Measurements from ENCODE around the gene CLIC3. TPM values are rescaled to one million over a fixed set of nuclear protein-coding genes. Genes with fewer than 3 reads are reported as not detected.

Gene CLIC3
- polyA plus RNA-seq, 2 of the 4 experiments (the other 2 are of a cell fraction), result 0.61 to 6.4 TPM

DNA sequence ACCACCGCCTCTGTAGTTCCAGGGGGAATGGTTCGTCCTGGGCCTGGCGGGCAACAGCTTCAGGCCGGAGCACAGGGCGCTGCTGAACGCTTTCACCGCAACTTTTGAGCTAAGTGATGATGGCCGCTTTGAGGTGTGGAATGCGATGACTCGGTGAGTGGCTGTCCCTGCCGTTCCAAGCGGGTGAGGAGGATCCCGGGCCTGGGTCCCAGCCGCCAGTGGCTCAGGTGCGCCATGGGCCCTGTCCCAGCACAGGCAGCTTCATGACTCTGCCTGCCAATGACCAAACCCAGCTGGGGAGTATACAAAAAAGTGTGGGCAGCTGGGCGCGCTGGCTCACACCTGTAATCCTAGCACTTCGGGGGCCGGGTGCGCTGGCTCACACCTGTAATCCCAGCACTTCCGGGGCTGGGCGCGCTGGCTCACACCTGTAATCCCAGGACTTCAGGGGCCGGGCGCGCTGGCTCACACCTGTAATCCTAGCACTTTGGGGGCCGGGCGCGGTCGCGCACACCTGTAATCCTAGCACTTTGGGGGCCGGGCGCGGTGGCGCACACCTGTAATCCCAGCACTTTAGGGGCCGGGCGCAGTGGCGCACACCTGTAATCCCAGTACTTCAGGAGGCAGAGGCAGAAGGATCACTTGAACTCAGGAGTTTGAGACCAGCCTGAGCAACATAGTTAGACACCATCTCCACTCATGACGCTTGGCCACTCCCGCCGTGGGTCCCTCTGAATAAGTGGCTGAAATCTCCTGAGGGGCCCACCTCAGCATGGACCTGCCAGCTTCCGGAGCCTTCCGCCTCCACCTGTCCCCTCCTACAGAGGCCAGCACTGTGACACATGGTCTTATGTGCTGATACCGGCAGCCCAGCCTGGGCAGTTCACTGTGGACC, 43.2 kb downstream of the CLIC3 start (continued):
- no peak for TF ChIP-seq RFX5 (IDR thresholded peaks at IDR 0.05)

GRCh38 chr9:136952321-136952850, 44.0 kb downstream of the CLIC3 start:
- POLR2A ChIA-PET, result interaction anchor here (0.7 kb wide), 1 partner anchor 224 kb away, joined by 7 read pairs; no protein-coding TSS in a partner anchor
- no peaks in the 10 kb centered on the region for H3K9me3 ChIP-seq
- H3K27ac ChIP-seq, result 0 out of 6 replicates have a peak overlapping the region, but pooled peaks of 1 of the 2 experiments have one; percentile 19
- TF ChIP-seq KDM1A (IDR thresholded peaks at IDR 0.05; ENCODE audit: low read depth) (no peak), JUNB (IDR thresholded peaks at IDR 0.05) (no peak), HES2 (IDR thresholded peaks at IDR 0.05) (no peak), POLR2AphosphoS2 (conservative IDR thresholded peaks at IDR 0.05; ENCODE audit: low read length) (no peak)
- no peak overlapping the region for H3K4me2 ChIP-seq
- CTCF ChIA-PET, result interaction anchor here (0.5 to 11.3 kb wide), 5 partner anchors 21 to 179 kb away, joined by 3 to 282 read pairs (median 4); partner anchors contain the start of genes ABCA2 and FUT7
- ATAC-seq (no peak), FAIRE-seq (no peak), DNase-seq (ENCODE audit: low read depth in 1 of 2, low spot score in 1 of 2) (no peak)
- peaks cover 26% of the 10 kb centered on the region for H3K4me1 ChIP-seq
- no peak overlapping the region for H3K4me3 ChIP-seq
- 66% methylated on average over 5 of the region's 15 CpGs for WGBS (ENCODE audit: missing lambda C conversion rate)

DNA sequence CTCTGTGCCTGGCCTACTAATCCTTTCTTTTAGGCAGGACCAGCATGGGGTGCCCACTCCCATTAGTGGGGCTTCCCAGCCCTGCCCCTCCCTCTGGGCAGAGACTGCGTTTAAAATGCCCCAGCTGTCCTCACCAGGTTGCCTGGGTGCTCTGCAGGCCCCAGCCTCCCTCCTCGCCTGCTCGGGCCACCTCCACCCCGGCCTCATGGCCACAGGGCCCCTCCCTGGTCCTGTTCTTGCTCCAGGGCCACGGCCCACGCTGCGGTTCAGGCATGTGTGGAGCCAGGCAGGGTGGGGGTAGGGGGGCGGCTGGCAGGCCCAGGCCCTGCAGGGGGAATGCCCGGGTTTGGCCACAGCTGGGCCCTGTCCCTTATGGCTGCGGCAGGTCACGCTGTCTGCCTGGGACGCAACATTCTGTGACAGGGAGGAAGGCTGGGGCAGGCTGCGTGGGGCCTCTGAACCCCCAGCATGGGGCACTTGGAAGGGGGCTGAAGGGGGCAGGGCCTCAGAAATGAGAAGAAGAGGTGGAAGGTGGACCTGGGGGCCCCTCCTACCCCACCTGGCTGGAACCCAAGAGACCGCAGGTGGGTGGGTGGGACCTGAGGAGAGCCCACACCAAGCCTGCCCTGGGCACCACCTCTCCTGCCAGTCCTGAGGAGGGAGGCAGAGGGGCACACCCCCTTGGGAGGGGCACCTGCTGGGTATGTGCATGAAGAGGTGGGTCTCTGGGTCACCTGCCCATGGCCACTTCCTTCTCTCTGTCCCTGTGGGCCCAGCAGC, 44.6 kb downstream of the CLIC3 start, which contains the start of gene LCN12:
LCN12 (plus strand) TSS at position 733 of the 780 bp plus-strand sequence. CDS start 55 bp downstream, outside the sequence.
- DNase-seq (ENCODE audit: low read depth in 1 of 2, low spot score in 1 of 2) (no peak), ATAC-seq (no peak), FAIRE-seq (no peak)
- no peak for TF ChIP-seq RCOR1 (IDR thresholded peaks at IDR 0.05; ENCODE audit: low read depth, low read length)
- no peak for TF ChIP-seq SMC3 (IDR thresholded peaks at IDR 0.05)
- H3K9me3 ChIP-seq, result no peaks in the 10 kb centered on the region
- no peak within 1 kb of the TSS for H3K4me2 ChIP-seq
- ChIA-PET POLR2A (interaction anchor here (1.0 kb wide), 1 partner anchor 40 kb away, joined by 4 read pairs; the partner anchor contains the start of gene PAXX), CTCF (interaction anchor here (1.5 to 11.3 kb wide), 2 partner anchors 80 to 116 kb away, joined by 4 to 282 read pairs; partner anchors contain the start of genes ABCA2 and FUT7)
- 86% methylated on average over 7 of the region's 14 CpGs for WGBS (ENCODE audit: missing lambda C conversion rate)
- H3K4me3 ChIP-seq, result no peak within 1 kb of the TSS
- peaks cover 31% of the 10 kb centered on the region for H3K4me1 ChIP-seq
- H3K27ac ChIP-seq, result peak within 1 kb of the TSS in 1 of 2 experiments; percentile 98; a peak in 3 of 6 replicates

DNA sequence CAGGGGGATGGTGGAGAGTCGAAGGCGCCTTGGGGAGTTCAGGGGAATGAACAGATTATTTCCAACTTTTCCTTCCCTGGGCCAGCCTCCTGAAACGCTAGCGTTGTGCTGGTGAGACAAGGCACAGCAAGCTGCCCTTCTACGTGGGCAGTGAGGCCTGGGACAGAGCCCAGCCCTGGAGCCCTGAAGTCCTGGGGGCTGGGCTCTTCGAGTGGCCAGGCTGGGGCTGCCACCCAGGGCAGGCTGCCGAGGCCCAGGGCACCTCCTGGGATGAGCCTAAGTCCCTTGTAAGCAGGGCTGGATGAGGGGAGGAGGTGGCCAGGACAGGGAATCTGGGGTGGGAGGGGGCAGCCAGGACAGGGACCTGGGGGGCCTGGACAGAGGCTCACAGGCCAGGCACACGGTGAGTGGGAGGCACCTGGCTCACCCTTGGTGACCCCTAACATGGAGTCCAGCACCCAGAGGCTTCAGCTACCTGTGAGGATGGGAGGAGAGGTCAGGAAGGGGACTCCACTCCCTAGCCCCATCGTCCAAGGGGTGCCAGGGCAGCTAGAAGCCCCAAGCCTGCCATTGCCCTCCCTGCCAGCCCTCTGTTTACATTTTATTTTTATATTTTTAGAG, 45.6 kb downstream of the CLIC3 start:
- DNase-seq (ENCODE audit: low read depth in 1 of 2, low spot score in 1 of 2) (no peak), FAIRE-seq (no peak), ATAC-seq (peak; percentile 2 to 4; a peak in 4 of 6 replicates)
- 58% methylated on average over 7 of the region's 9 CpGs for WGBS (ENCODE audit: missing lambda C conversion rate)
- TF ChIP-seq, protein P1, sequence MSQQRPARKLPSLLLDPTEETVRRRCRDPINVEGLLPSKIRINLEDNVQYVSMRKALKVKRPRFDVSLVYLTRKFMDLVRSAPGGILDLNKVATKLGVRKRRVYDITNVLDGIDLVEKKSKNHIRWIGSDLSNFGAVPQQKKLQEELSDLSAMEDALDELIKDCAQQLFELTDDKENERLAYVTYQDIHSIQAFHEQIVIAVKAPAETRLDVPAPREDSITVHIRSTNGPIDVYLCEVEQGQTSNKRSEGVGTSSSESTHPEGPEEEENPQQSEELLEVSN (IDR thresholded peaks at IDR 0.05; ENCODE audit: borderline replicate concordance, low read depth), result no peak
- TF ChIP-seq, protein P2, sequence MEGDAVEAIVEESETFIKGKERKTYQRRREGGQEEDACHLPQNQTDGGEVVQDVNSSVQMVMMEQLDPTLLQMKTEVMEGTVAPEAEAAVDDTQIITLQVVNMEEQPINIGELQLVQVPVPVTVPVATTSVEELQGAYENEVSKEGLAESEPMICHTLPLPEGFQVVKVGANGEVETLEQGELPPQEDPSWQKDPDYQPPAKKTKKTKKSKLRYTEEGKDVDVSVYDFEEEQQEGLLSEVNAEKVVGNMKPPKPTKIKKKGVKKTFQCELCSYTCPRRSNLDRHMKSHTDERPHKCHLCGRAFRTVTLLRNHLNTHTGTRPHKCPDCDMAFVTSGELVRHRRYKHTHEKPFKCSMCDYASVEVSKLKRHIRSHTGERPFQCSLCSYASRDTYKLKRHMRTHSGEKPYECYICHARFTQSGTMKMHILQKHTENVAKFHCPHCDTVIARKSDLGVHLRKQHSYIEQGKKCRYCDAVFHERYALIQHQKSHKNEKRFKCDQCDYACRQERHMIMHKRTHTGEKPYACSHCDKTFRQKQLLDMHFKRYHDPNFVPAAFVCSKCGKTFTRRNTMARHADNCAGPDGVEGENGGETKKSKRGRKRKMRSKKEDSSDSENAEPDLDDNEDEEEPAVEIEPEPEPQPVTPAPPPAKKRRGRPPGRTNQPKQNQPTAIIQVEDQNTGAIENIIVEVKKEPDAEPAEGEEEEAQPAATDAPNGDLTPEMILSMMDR (IDR thresholded peaks at IDR 0.05), result no peak
- H3K4me1 ChIP-seq, result peaks cover 31% of the 10 kb centered on the region
- ChIA-PET POLR2A (interaction anchor here (1.0 to 1.4 kb wide), 2 partner anchors 7 to 41 kb away, joined by 3 to 4 read pairs; partner anchors contain the start of gene PAXX), CTCF (interaction anchor here (0.5 to 11.3 kb wide), 4 partner anchors 37 to 117 kb away, joined by 3 to 282 read pairs (median 4); partner anchors contain the start of genes ABCA2 and FUT7)
- H3K4me2 ChIP-seq, result peak overlapping the region; percentile 92
- H3K9me3 ChIP-seq, result no peaks in the 10 kb centered on the region
- H3K27ac ChIP-seq, result peak overlapping the region; percentile 94 to 98
- peak overlapping the region; percentile 60 for H3K4me3 ChIP-seq
